Subcutaneous abdominal adipose tissue (tissue), 5 donors: ENCODE data around the gene TNFRSF18.
A peak's percentile ranks its signal among the peaks of the same experiment; 100 is the strongest.

Experiments used
- H3K27ac ChIP-seq: one replicate; pipeline ENCODE4 v1.7.0; 2013; ENCODE audit warnings: low read depth, mild to moderate bottlenecking, inconsistent platforms, low read length, moderate library complexity
- H3K27me3 ChIP-seq, 5 donors: one replicate each; pipeline ENCODE4 v1.7.0; 2013; ENCODE audit warnings: low read length in 5 of 5, inconsistent platforms in 1 of 5; ENCODE audit not compliant: control insufficient read depth in 5 of 5, insufficient read depth in 4 of 5
- H3K36me3 ChIP-seq, 5 donors: one replicate each; pipeline ENCODE4 v1.7.0; 2013; ENCODE audit warnings: low read length in 5 of 5; ENCODE audit not compliant: control insufficient read depth in 5 of 5, insufficient read depth in 5 of 5
- H3K4me1 ChIP-seq, 5 donors: one replicate each; pipeline ENCODE4 v1.7.0; 2013; ENCODE audit warnings: low read length in 5 of 5, mild to moderate bottlenecking in 3 of 5, moderate library complexity in 1 of 5; ENCODE audit not compliant: control insufficient read depth in 5 of 5, insufficient read depth in 5 of 5
- H3K4me3 ChIP-seq, 5 donors: one replicate each; pipeline ENCODE4 v1.7.0; 2013; ENCODE audit warnings: low read length in 5 of 5, low read depth in 1 of 5
- H3K9ac ChIP-seq, 5 donors: one replicate each; pipeline ENCODE4 v1.7.0; 2013; ENCODE audit warnings: low read length in 5 of 5, mild to moderate bottlenecking in 4 of 5, moderate library complexity in 3 of 5
- H3K9me3 ChIP-seq, 5 donors: one replicate each; pipeline ENCODE4 v1.7.0; 2013; ENCODE audit warnings: low read length in 5 of 5; ENCODE audit not compliant: control insufficient read depth in 5 of 5
- donor health status: healthy.
- donor health status: healthy.
- donor health status: healthy.
- donor health status: healthy.
- donor health status: healthy.

The TNFRSF18 gene

DNA sequence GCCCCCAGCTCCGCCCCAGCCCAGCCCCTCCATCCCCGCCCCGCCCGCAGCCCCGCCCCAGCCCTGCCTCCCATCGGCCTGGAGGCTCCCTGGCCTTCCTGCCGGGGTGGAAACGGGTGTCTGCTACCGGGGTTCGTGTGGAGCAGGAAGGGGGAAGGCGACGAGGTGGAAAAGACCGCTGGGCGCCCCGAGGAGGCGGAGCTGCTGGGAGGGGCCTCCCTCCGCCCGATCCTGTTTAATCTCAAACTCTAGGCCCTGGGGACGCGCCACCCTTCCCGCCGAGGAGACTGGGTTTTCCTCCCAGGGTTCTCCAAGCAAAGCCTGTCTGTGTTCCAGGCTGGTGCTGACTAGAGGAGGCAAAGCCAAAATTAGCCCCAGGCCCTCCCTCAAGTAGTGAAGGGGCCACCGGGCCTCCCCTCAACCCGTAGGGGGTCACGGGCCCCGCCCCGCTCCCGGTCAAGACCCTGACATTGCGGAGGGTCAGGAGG lies 48.9 kb downstream of the TNFRSF18 start:
- Histone ChIP-seq H3K9me3 (peaks cover 0 to 2% (median 0%) of the 10 kb centered on the region in 5 donors), H3K4me3 (peak overlapping the region; percentile 51 to 82 (median 73)), H3K4me1 (peaks cover 0 to 26% (median 15%) of the 10 kb centered on the region in 5 donors), H3K27me3 (peaks cover 0 to 12% (median 5%) of the 10 kb centered on the region in 5 donors), H3K27ac (peak overlapping the region; percentile 82), H3K36me3 (no peaks in the 10 kb centered on the region), H3K9ac (peak overlapping the region in 4 of 5 donors; percentile 80 to 92 (median 86))

DNA sequence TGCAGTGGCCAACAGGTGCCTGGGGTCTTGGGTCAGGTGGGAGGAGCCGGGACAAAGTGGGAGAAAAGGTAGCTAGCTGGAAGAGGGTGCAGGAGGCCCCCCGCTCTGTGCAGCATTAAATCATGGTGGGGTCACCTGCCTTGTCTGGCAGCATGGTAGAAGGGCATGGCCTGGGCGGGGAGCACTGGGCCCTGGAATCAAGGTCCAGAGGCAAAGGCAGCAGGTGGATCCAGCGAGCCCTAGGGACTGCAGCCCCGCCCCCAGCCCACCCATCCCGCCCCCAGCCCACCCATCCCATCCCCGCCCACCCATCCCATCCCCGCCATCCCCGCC lies 49.4 kb downstream of the TNFRSF18 start:
- H3K4me1 ChIP-seq: peaks cover 0 to 26% (median 15%) of the 10 kb centered on the region in 5 donors
- no peak overlapping the region for H3K9ac ChIP-seq
- H3K36me3 ChIP-seq: no peaks in the 10 kb centered on the region
- H3K27ac ChIP-seq: no peak overlapping the region
- peaks cover 0 to 8% (median 5%) of the 10 kb centered on the region in 5 donors for H3K27me3 ChIP-seq
- peaks cover 0 to 2% (median 0%) of the 10 kb centered on the region in 5 donors for H3K9me3 ChIP-seq
- H3K4me3 ChIP-seq: no peak overlapping the region

DNA sequence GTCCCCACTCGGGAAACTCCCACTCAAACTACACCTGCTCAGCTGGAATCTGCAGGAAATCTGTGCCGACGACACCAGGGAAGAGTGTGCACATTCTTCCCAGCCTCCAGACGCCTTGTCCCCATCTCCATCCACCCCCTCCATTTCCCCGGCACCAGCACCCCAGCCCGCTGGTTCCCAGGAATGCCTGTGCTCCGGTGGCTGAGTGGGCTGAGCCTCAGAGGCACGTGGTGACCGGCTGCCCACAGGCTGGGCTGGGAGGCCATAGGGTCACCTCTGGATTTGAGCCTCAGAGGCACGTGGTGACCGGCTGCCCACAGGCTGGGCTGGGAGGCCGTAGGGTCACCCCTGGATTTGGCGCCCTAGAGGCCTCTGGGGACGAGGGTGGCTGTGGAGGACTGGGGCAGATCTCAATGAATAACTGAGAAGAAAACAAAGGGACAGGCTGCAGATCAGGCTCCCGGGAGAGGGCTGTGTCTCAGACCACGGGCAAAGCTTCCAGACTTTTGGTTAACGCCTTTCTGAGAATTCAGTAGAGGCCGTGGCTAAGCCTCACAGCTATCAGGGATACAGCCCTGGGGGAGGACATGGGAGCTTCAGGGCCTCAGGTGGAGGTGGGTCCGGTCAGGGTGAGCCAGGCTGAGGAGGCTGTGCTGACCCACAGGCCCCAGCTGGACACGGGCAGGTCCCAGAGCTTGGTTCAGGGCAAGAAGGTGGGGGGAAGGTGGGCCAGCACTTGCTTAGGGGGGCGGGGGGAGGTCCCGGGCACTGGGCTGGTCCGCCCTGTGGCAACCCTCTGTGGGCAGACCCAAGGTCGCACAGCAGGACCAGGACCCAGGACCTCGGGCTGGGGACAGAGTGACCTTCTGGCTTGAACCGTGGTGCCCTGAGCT lies 50.0 kb downstream of the TNFRSF18 start:
- Histone ChIP-seq H3K9ac (no peak overlapping the region), H3K27ac (no peak overlapping the region)

GRCh38 chr1:1155258-1155657 lies 51.1 kb downstream of the TNFRSF18 start:
- no peak overlapping the region for H3K27ac ChIP-seq
- H3K9ac ChIP-seq: no peak overlapping the region
- H3K4me3 ChIP-seq: no peak overlapping the region
- H3K4me1 ChIP-seq: peaks cover 0 to 17% (median 14%) of the 10 kb centered on the region in 5 donors
- H3K27me3 ChIP-seq: peaks cover 0 to under 1% (median 0%) of the 10 kb centered on the region in 5 donors
- no peaks in the 10 kb centered on the region for H3K36me3 ChIP-seq
- peaks cover 0 to 2% (median 0%) of the 10 kb centered on the region in 5 donors for H3K9me3 ChIP-seq

More for the DNA sequence above, 50.0 kb downstream of the TNFRSF18 start:
- H3K36me3 ChIP-seq: no peaks in the 10 kb centered on the region
- H3K27me3 ChIP-seq: peaks cover 0 to 6% (median 5%) of the 10 kb centered on the region in 5 donors
- no peak overlapping the region for H3K4me3 ChIP-seq
- H3K4me1 ChIP-seq: peaks cover 0 to 21% (median 15%) of the 10 kb centered on the region in 5 donors
- peaks cover 0 to 2% (median 0%) of the 10 kb centered on the region in 5 donors for H3K9me3 ChIP-seq

DNA sequence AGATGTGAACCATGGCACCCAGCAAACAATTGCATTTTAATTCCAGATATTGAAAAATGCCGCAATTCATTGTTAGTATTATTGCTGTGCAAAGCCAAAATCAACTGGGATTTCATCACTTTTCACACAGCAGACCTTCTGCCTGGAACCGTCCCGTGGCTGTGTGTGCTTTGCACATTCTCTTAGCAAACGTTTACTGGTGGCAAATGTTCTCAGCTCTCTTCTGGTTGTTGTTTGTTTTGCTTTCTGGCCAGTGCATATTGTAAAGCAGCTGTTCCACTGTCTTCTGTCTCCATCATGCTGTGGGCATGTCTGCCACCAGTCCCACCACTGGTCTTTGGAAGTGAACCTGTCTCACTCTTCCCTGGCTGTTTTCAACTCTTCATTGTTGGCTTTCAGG lies 52.5 kb downstream of the TNFRSF18 start:
- no peak overlapping the region for H3K9ac ChIP-seq
- no peak overlapping the region for H3K4me3 ChIP-seq
- H3K27ac ChIP-seq: no peak overlapping the region
- H3K27me3 ChIP-seq: peaks cover 0 to 5% (median 0%) of the 10 kb centered on the region in 5 donors
- H3K36me3 ChIP-seq: no peaks in the 10 kb centered on the region
- H3K9me3 ChIP-seq: peaks cover 0 to 2% (median 0%) of the 10 kb centered on the region in 5 donors
- H3K4me1 ChIP-seq: peaks cover 0 to 15% (median 13%) of the 10 kb centered on the region in 5 donors
